ENCODE measurements around the gene APPL1.

Gene APPL1

DNA sequence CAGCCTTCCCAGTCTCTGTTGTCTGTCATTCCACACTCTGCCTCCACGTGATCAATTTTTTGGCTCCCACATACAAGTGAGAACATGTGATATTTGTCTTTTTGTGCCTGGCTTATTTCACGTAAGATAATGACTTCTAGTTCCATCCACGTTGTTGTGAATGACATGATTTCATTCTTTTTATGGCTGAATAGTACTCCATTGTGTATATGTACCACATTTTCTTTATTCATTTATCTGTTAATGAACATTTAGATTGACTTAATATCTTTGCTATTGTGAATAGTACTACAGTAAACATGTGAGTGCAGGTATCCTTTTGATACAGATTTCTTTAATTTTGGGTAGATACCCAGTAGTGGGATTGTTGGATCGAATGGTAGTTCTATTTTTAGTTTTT lies 33.6 kb downstream of the APPL1 start:
- no peak overlapping the region for H3K4me3 ChIP-seq (ENCODE audit: low read depth, low read length)
- TF ChIP-seq POLR2A (IDR thresholded peaks at IDR 0.05; ENCODE audit: extremely low read depth, insufficient read length): no peak
- TF ChIP-seq MYC (IDR thresholded peaks at IDR 0.05; ENCODE audit: low read depth, low read length): no peak
- TF ChIP-seq, protein P1, sequence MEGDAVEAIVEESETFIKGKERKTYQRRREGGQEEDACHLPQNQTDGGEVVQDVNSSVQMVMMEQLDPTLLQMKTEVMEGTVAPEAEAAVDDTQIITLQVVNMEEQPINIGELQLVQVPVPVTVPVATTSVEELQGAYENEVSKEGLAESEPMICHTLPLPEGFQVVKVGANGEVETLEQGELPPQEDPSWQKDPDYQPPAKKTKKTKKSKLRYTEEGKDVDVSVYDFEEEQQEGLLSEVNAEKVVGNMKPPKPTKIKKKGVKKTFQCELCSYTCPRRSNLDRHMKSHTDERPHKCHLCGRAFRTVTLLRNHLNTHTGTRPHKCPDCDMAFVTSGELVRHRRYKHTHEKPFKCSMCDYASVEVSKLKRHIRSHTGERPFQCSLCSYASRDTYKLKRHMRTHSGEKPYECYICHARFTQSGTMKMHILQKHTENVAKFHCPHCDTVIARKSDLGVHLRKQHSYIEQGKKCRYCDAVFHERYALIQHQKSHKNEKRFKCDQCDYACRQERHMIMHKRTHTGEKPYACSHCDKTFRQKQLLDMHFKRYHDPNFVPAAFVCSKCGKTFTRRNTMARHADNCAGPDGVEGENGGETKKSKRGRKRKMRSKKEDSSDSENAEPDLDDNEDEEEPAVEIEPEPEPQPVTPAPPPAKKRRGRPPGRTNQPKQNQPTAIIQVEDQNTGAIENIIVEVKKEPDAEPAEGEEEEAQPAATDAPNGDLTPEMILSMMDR (IDR thresholded peaks at IDR 0.05; ENCODE audit: low read depth, low read length): no peak
- TF ChIP-seq, protein P2, sequence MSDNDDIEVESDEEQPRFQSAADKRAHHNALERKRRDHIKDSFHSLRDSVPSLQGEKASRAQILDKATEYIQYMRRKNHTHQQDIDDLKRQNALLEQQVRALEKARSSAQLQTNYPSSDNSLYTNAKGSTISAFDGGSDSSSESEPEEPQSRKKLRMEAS (IDR thresholded peaks at IDR 0.05; ENCODE audit: low read depth, low read length): no peak
- DNase-seq (ENCODE audit: low read depth): no peak

DNA sequence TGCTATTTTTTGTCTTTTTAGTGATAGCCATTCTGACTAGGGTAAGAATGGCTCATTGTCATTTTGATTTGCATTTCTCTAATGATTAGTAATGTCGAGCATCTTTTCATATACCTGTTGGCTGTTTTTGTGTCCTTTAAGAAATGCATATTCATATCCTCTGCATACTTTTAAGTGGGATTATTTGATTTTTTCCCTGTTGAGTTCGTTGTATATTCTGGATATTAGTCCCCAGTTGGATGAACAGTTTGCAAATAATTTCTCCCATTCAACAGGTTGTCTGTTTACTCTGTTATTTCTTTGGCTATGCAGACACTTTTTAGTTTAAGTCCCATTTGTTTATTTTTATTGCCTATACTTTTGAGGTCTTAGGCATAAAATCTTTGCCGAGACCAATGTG lies 34.4 kb downstream of the APPL1 start:
- DNase-seq (ENCODE audit: low read depth): no peak
- TF ChIP-seq, protein P1 (IDR thresholded peaks at IDR 0.05; ENCODE audit: low read depth, low read length): no peak
- TF ChIP-seq, protein P2 (IDR thresholded peaks at IDR 0.05; ENCODE audit: low read depth, low read length): no peak
- no peak for TF ChIP-seq POLR2A (IDR thresholded peaks at IDR 0.05; ENCODE audit: extremely low read depth, insufficient read length)
- H3K4me3 ChIP-seq (ENCODE audit: low read depth, low read length): no peak overlapping the region

DNA sequence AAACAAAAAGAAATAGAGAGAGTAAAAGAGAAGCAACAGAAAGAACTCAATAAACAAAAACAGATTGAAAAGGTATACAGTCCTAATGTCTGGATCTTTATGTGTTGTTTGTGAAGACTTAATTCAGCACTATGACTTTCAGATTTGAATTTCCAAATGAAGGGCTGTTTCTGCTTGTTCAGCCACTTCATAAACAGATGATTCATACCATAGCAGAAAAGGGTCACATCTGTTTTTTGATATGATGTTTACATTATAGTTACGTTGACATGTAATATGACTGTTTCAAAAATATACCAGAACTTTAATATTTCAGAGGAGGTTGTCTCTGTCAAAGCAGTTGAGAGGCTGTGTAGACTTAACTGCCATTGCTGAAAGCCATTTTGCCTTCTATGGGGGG lies 40.9 kb downstream of the APPL1 start:
- TF ChIP-seq, protein P2 (IDR thresholded peaks at IDR 0.05; ENCODE audit: low read depth, low read length): no peak
- TF ChIP-seq, protein P1 (IDR thresholded peaks at IDR 0.05; ENCODE audit: low read depth, low read length): no peak
- TF ChIP-seq POLR2A (IDR thresholded peaks at IDR 0.05; ENCODE audit: extremely low read depth, insufficient read length) (no peak), MYC (IDR thresholded peaks at IDR 0.05; ENCODE audit: low read depth, low read length) (no peak)
- DNase-seq (ENCODE audit: low read depth): no peak
- no peak overlapping the region for H3K4me3 ChIP-seq (ENCODE audit: low read depth, low read length)

DNA sequence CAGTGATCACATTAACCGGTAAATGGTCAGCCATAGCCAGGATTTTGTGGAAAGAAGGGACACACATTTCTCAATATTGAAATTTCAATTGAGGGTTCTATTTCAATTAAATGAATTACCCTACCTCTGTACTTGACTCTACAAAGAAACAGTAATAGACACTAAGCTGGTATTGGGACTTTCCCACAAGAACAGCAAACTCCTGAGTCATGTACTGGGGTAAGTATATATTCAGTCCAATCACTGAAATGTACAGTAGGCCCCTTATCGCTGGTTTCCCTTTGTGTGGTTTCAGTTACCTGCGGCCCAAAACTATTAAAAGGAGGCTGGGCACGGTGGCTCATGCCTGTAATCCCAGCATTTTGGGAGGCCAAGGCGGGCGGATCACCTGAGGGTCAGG lies 47.3 kb downstream of the APPL1 start:
- TF ChIP-seq, protein P1 (IDR thresholded peaks at IDR 0.05; ENCODE audit: low read depth, low read length): no peak
- TF ChIP-seq POLR2A (IDR thresholded peaks at IDR 0.05; ENCODE audit: extremely low read depth, insufficient read length) (no peak), MYC (IDR thresholded peaks at IDR 0.05; ENCODE audit: low read depth, low read length) (no peak)
- TF ChIP-seq, protein P2 (IDR thresholded peaks at IDR 0.05; ENCODE audit: low read depth, low read length): no peak
- DNase-seq (ENCODE audit: low read depth): no peak
- no peak overlapping the region for H3K4me3 ChIP-seq (ENCODE audit: low read depth, low read length)

DNA sequence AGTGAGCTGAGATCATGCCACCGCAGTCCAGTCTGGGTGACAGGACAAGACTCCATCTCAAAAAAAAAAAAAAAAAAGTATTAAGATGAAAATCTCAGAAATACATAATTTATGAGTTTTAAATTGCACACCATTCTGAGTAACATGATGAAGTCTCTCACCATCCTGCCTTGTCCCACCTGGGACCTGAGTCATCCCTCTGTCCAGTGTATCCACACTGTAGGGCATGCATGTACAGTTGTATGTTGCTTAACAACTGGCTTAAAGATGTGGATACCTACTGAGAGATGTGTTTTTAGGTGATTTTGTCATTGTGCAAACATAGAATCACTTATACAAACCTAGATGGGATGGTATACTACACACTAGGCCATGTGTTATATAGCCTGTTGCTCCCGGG lies 47.9 kb downstream of the APPL1 start:
- H3K4me3 ChIP-seq (ENCODE audit: low read depth, low read length): no peak overlapping the region
- no peak for DNase-seq (ENCODE audit: low read depth)
- TF ChIP-seq POLR2A (IDR thresholded peaks at IDR 0.05; ENCODE audit: extremely low read depth, insufficient read length) (no peak), MYC (IDR thresholded peaks at IDR 0.05; ENCODE audit: low read depth, low read length) (no peak)
- TF ChIP-seq, protein P1 (IDR thresholded peaks at IDR 0.05; ENCODE audit: low read depth, low read length): no peak
- TF ChIP-seq, protein P2 (IDR thresholded peaks at IDR 0.05; ENCODE audit: low read depth, low read length): no peak

DNA sequence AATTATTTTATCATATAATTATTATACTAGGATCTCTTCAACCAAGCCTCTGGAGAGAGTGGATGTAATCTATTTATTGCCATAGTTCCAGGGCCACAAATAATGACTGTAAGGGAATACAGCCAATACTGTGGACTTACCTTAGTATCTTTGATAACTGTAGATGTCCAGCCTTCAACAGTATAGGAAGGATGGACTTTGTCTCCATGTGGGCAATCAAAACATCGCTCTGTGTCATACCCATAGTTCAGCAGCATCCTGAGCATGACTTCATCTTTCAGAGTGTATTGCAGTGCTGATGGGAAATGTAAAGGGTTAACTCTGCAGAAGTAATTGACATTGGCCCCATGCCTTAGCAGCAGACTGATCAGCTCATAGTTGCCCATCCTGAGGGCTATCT lies 50.7 kb downstream of the APPL1 start:
- no peak for DNase-seq (ENCODE audit: low read depth)
- TF ChIP-seq POLR2A (IDR thresholded peaks at IDR 0.05; ENCODE audit: extremely low read depth, insufficient read length): no peak
- no peak for TF ChIP-seq MYC (IDR thresholded peaks at IDR 0.05; ENCODE audit: low read depth, low read length)
- TF ChIP-seq, protein P1 (IDR thresholded peaks at IDR 0.05; ENCODE audit: low read depth, low read length): no peak
- TF ChIP-seq, protein P2 (IDR thresholded peaks at IDR 0.05; ENCODE audit: low read depth, low read length): no peak
- H3K4me3 ChIP-seq (ENCODE audit: low read depth, low read length): no peak overlapping the region

Data from NB4 (cell line).